RKO (cell line): ENCODE measurements around the gene C4BPA.

Source experiments
- DNase-seq: peaks from one replicate; pipeline ENCODE4 v3.0.0-alpha.2; 2016; ENCODE audit warnings: low spot score

Gene C4BPA

DNA sequence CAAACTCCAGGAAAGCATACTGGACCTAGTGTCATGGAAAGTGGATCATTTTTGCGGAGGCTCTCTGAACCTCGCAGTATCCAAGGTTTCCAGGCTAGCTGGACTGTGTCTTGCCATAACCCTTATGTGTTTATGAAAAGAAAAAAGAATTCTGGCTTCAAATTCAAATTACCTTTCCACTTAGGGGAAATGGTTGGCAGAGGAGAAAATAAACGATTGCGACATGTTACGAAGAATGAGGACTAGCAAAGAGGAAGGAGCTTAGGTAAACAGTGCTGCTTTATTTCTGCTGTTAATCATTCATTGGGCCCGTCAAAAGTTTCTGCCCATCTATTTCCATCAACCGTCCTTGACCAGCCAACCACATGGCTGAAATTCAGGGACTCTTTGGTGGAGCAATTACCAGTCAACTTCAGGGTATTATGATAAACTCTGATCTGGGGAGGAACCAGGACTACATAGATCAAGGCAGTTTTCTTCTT is at the start of gene C4BPA:
C4BPA (plus strand) TSS at position 342 of the 482 bp plus-strand sequence. CDS start 8,793 bp downstream, outside the sequence.
- no peak for DNase-seq

- no peak for DNase-seq
Observed at GRCh38 chr1:207054491-207054890, 49.5 kb upstream of the C4BPA start.

GRCh38 chr1:207055386-207056001 is 48.5 kb upstream of the C4BPA start:
- no peak for DNase-seq

DNA sequence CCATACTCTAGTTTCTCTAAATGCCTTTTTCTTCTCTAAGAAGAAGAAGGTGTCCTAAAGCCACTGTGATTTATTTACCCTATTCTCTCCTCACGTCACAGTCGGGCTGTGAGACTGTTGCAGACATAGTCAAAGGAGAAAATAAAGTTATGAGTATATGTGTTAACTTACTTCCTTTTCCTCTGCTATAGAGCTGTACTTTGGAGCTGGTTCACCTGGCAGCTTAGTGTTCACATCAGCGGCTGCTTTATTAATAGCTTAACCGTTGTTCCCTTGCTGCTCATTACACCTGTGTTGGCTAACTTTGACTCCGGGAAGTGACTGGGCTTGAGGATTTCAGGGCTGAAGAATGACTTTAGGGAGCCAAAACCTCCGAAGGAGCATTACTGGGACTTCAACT is 47.4 kb upstream of the C4BPA start:
- no peak for DNase-seq

DNA sequence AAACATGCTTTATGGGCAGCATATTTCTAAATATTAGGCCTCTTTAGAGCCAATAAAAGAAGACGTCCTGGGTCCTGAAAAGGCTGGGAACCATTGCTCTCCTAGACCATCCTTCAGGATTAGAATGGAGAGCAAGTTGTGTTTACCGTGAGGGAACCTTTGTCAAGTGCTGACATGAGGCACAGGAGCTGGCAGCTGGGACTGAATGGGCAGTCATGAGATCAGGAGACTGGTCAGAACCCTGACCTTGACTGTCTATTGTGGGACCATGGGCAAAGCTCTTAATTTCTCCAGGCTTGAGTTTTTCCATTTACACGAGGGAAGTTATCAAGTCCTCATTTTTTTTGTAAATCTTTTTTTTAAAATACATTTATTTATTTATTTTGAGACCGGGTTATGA is 45.8 kb upstream of the C4BPA start:
- DNase-seq: no peak

- no peak for DNase-seq
Observed at GRCh38 chr1:207058878-207059867, 44.9 kb upstream of the C4BPA start.

- no peak for DNase-seq
Observed at GRCh38 chr1:207059881-207060280, 44.2 kb upstream of the C4BPA start.

DNA sequence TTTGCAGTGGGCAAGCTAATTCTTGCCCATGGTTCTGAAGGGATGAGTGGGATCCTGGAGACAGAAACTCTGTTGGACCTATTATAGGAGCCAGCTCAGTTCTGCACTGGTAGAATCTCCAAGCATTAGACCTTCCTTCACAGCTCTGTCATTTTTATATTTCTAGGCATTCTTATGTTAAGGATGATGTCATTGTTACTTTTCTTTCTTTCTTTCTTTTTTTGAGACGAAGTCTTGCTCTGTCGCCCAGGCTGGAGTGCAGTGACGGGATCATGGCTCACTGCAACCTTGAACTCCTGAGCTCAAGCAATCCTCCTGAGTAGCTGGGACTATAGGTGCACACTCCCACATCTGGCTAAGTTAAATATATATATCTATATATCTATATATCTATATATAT is 43.4 kb upstream of the C4BPA start:
- no peak for DNase-seq

GRCh38 chr1:207062058-207062457 is 42.0 kb upstream of the C4BPA start:
- DNase-seq: no peak

- DNase-seq: no peak
Observed at GRCh38 chr1:207063014-207063413, 41.0 kb upstream of the C4BPA start.

DNA sequence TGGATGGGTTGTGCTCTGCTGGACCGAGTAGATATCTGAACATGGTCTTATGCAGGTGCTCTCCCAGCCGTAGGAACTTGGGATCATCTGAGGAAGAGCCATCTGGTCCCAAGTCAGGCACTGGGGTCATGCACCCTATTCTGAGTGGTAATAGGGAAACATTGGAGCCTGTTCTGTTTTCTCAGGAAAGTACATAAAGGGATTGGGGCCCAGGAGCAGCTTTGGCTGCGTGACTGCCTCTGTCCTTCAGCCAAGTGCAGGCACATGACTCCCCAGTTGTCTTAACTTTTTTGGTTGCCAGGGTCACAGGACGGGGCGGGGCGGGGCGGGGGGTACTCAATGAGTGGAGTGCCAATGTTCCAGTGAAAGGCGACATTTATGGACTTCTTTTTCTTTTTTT is 39.5 kb upstream of the C4BPA start:
- no peak for DNase-seq

GRCh38 chr1:207067185-207067584 is 36.8 kb upstream of the C4BPA start:
- no peak for DNase-seq

DNA sequence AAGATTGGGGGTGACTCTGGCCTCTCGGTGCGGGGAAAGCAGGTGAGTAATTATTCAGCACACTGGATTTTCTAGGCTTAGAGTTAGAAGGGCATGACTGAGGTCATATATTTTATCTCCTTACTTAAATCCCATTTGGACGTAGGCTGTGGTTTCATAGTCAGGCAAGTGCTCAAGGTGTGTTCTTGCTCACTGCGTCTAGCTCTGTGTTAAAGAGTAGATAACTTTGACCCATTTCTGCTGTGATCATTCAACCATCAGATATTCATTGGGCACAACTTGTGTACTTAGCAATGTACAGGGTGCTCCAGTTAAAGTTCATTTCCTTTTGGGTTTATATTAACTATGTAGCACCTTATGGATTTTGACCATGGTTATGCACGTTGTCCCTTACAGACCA is 36.4 kb upstream of the C4BPA start:
- no peak for DNase-seq

DNA sequence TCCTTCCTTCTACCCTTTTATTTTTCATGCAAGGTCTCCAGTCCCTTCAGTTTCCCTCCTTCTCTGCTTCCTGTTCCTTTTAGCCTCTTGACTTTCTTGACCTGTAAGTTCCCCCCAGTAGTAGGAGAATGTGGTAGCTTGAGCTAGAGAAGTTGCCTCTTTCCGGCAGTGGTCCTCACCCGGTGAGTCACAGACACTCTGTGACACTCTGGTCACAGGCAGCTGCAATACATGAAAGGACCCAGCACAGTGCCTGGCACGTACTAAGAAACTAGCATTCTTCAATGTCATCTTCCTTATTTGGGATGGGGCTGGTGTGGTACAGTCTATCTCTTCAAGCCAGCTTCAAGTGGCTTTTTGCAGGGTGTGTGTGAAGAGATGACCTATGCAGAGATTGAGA is 35.0 kb upstream of the C4BPA start:
- no peak for DNase-seq

- DNase-seq: no peak
Observed at GRCh38 chr1:207069858-207070506, 34.1 kb upstream of the C4BPA start.

DNA sequence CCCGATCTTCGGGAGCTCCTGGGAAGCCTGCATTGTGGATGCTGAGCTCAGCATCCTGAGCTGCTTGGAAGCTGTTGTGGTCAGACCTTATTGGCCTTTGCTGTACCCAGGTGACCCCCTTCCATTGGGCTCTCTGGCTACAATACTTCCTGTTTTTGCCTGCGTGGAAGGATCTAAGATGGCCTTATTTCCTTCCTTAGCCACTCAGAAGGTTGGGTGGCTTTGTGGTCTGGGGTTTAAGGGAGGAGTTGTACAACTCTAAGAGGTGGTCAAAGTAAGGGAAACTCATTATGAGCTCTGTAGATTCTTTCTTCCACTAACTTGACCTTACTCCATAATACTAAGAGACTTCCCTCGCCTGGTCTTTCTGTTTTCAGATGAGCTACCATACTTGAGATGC is 33.2 kb upstream of the C4BPA start:
- no peak for DNase-seq

- no peak for DNase-seq
Observed at GRCh38 chr1:207071426-207071825, 32.6 kb upstream of the C4BPA start.

DNA sequence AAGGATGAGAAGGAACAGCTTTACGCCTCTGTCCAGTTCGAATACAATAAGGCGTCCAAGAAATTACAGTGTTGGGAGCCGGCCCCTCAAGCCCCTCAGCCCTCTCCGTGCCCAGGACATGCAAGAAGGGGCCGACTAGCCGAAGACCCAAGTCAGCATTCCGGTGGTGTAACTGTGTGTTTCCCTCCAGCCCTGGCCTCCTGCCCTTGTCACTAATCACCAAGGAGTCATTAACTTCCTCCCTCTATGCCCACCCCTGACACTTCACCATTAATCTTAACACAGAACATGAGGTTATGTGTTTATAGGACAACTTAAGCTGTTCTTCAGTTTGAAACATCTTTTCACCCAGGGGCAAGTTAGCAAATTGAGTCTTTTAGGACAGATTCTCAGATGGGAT is 31.8 kb upstream of the C4BPA start:
- DNase-seq: no peak

- no peak for DNase-seq
Observed at GRCh38 chr1:207073906-207074820, 29.9 kb upstream of the C4BPA start.

DNA sequence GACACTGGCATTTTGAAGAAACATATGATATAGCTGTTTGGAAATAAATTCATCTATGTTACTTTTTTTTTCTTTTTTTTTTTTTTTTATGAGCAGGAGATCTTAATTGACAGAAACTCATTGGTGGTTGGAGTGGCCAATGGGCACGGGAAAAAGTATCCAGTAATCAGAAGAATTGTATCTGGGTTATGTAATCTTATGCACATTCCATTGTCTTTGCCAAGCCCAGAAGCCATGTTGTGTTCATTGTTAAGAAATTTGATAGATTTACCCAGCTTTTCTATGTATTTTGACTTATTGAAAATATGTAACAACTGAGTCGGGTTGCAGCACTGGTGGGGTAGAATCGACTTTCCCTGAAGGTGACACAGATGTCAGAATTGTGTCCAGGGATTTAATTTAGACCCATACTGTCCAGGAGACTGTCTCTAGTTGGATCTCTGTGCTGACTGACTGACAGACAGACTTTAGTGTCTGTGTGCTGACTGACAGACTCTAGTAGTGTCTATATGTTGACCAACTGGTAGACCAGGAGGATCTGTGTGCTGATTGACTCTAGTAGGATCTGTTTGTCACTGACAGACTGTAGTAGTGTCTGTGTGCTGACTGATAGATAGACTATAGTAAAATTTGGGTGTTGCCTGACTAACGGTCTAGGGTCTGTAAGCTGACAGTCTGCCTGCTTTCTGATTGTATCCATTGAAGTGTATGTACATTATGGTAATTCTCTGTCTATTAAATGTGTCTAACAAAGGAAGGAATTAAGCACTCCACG is 27.7 kb upstream of the C4BPA start:
- no peak for DNase-seq

GRCh38 chr1:207077012-207077411 is 27.0 kb upstream of the C4BPA start:
- DNase-seq: no peak
